K562 (cell line): ENCODE measurements around the gene SLC23A2. TPM values are rescaled to one million over a fixed set of nuclear protein-coding genes. Genes with fewer than 3 reads are reported as not detected.

Experiments used
- ATAC-seq: fragments of 200-7000 bp; cut with Tn5 transposase; 3 replicates; pipeline ENCODE4 v1.9.1; 2020; ENCODE audit warnings: moderate library complexity
- BruUV-seq: library from RNA; stranded (reverse); fragments of 400-500 nt; replicated peaks from 2 replicates; lab custom pipeline; 2021; lab: Mats Ljungman, UMichigan
- CTCF ChIA-PET: fragments of 300-600 bp; formaldehyde crosslinking; extraction: SDS; loops from one replicate; lab custom pipeline; 2021; ENCODE audit warnings: low intra/inter-chr PET ratio; lab: Yijun Ruan, JAX
- POLR2A ChIA-PET: fragments of 300-600, 350-650 bp; sonication (Branson Sonifier 250); formaldehyde crosslinking; extraction: SDS; loops from one replicate; lab custom pipeline; 2021; ENCODE audit warnings: antibody characterized with exemption, inconsistent platforms; lab: Yijun Ruan, JAX
- DNase-seq, 4 experiments: peaks; one replicate each; pipeline versions ENCODE4 v3.0.0 to v3.0.0-alpha.2; 2011 to 2018; ENCODE audit warnings: low spot score in 3 of 4, mixed read lengths in 3 of 4; ENCODE audit errors: extremely low read depth in 1 of 4
- FAIRE-seq: peaks from 2 replicates; lab custom pipeline; 2011; peaks lifted over from hg19 to GRCh38; lab: Jason Lieb, UNC
- H2AFZ ChIP-seq: 2 replicates; pipeline ENCODE4 v1.6.0; 2011; ENCODE audit warnings: low read depth, low read length, control low read depth, inconsistent platforms
- H3K27ac ChIP-seq: fragments of 200-600 bp; 3 replicates; pipeline ENCODE4 v1.8.0; 2011; ENCODE audit warnings: low read depth, mild to moderate bottlenecking, control low read depth, inconsistent platforms, low read length, moderate library complexity, mixed read lengths; ENCODE audit errors: extremely low read depth
- H3K27me3 ChIP-seq, 2 experiments: fragments of 300-600 bp in 1 of 2; 2 replicates in 1 of 2; 3 replicates in 1 of 2; pipeline versions ENCODE4 v1.6.0 to v1.8.0; 2011; ENCODE audit warnings: inconsistent platforms in 2 of 2, low read length in 2 of 2, mild to moderate bottlenecking in 1 of 2, mixed read lengths in 1 of 2, moderate library complexity in 1 of 2; ENCODE audit not compliant: control insufficient read depth in 2 of 2, insufficient read depth in 2 of 2
- H3K36me3 ChIP-seq: fragments of 300-600 bp; 3 replicates; pipeline ENCODE4 v1.8.0; 2011; ENCODE audit warnings: mild to moderate bottlenecking, low read length, inconsistent platforms; ENCODE audit not compliant: control insufficient read depth, insufficient read depth
- H3K4me1 ChIP-seq, 2 experiments: fragments of 200-600 bp in 1 of 2; replicated peaks in 1 of 2; 2 replicates in 1 of 2; 3 replicates in 1 of 2; pipeline versions ENCODE4 v1.5.1 to v1.8.0; 2011; ENCODE audit warnings: inconsistent platforms in 2 of 2, low read length in 2 of 2, mild to moderate bottlenecking in 1 of 2, mixed read lengths in 1 of 2, moderate library complexity in 1 of 2; ENCODE audit not compliant: control insufficient read depth in 2 of 2, insufficient read depth in 2 of 2
- H3K4me2 ChIP-seq: 2 replicates; pipeline ENCODE4 v1.6.1; 2011; ENCODE audit warnings: low read length, control low read depth, inconsistent platforms, mixed read lengths; ENCODE audit not compliant: insufficient read depth
- H3K4me3 ChIP-seq: fragments of 200-600 bp; sonication (generic), shearing (Covaris generic); 2 replicates; pipeline ENCODE4 v1.5.1; 2016; ENCODE audit warnings: control low read depth, inconsistent platforms
- H3K79me2 ChIP-seq: fragments of 200-600 bp; 3 replicates; pipeline ENCODE4 v1.8.0; 2011; ENCODE audit warnings: low read length, inconsistent platforms; ENCODE audit not compliant: control insufficient read depth, insufficient read depth
- H3K9ac ChIP-seq, 2 experiments: 2 replicates each; pipeline versions ENCODE4 v1.6.0 to v1.6.1; 2011; ENCODE audit warnings: low read depth in 2 of 2, low read length in 2 of 2, control low read depth in 1 of 2, inconsistent platforms in 1 of 2, mild to moderate bottlenecking in 1 of 2, mixed read lengths in 1 of 2; ENCODE audit not compliant: insufficient read depth in 1 of 2
- H3K9me1 ChIP-seq: one replicate; pipeline ENCODE4 v1.6.0; 2011; ENCODE audit warnings: inconsistent platforms, mild to moderate bottlenecking, low read length, moderate library complexity; ENCODE audit not compliant: control insufficient read depth, insufficient read depth
- H3K9me3 ChIP-seq: replicated peaks from 2 replicates; pipeline ENCODE4 v1.5.1; 2011; ENCODE audit warnings: low read depth, low read length, inconsistent platforms; ENCODE audit not compliant: control insufficient read depth, insufficient read depth
- H4K20me1 ChIP-seq: replicated peaks from 2 replicates; pipeline ENCODE4 v1.6.1; 2011; ENCODE audit warnings: low read length, inconsistent platforms, mixed read lengths; ENCODE audit not compliant: control insufficient read depth, insufficient read depth
- BCOR ChIP-seq: fragments of 450-650 bp; IDR thresholded peaks from 2 replicates; pipeline ENCODE4 v1.6.1; 2016
- FOXM1 ChIP-seq, 2 experiments: fragments of 450-650 bp in 1 of 2; sonication (generic) in 1 of 2; formaldehyde crosslinking in 1 of 2; IDR thresholded peaks; 2 replicates each; pipeline versions ENCODE4 v1.6.1 to v1.9.0; 2017 to 2022; ENCODE audit warnings: low read depth in 2 of 2, mild to moderate bottlenecking in 2 of 2, missing genetic modification reagents in 1 of 2, moderate library complexity in 1 of 2
- HLTF ChIP-seq: fragments of 450-650 bp; IDR thresholded peaks from 2 replicates; pipeline ENCODE4 v1.6.1; 2016
- JUN ChIP-seq, 2 experiments: sonication (generic) in 1 of 2; formaldehyde crosslinking in 1 of 2; IDR thresholded peaks; 2 replicates each; pipeline versions ENCODE4 v1.6.1 to v1.8.0; 2012 to 2022; ENCODE audit warnings: borderline replicate concordance in 2 of 2, mild to moderate bottlenecking in 2 of 2, improper control_type of control experiment in 1 of 2, low read depth in 1 of 2, low read length in 1 of 2, missing genetic modification reagents in 1 of 2
- MTA2 ChIP-seq: fragments of 450-650 bp; IDR thresholded peaks from 2 replicates; pipeline ENCODE4 v1.6.1; 2016; ENCODE audit warnings: low read depth
- NR2F6 ChIP-seq: fragments of 450-650 bp; formaldehyde crosslinking; IDR thresholded peaks from 2 replicates; pipeline ENCODE4 v1.4.0; 2020; ENCODE audit warnings: mild to moderate bottlenecking
- POLR2B ChIP-seq: fragments of 450-650 bp; IDR thresholded peaks from 2 replicates; pipeline ENCODE4 v1.6.1; 2018; ENCODE audit warnings: low read depth; ENCODE audit not compliant: partially characterized antibody
- PTTG1 ChIP-seq: fragments of 450-650 bp; IDR thresholded peaks from 2 replicates; pipeline ENCODE4 v1.6.1; 2016; ENCODE audit warnings: low read depth, mild to moderate bottlenecking, missing genetic modification characterization, missing compliant biosample characterization
- RBFOX2 ChIP-seq: fragments of 200-400 bp; formaldehyde crosslinking; IDR thresholded peaks from 2 replicates; pipeline ENCODE4 v1.6.1; 2017; ENCODE audit warnings: low read depth, mild to moderate bottlenecking, low read length, moderate library complexity
- RBM39 ChIP-seq: fragments of 200-400 bp; formaldehyde crosslinking; optimal IDR thresholded peaks from 2 replicates; pipeline ENCODE3; 2018; ENCODE audit warnings: low read depth, low read length
- ZFX ChIP-seq: sonication (generic); formaldehyde crosslinking; IDR thresholded peaks from 2 replicates; pipeline ENCODE4 v1.8.0; 2022; ENCODE audit warnings: mild to moderate bottlenecking, missing genetic modification reagents, moderate library complexity
- ZKSCAN8 ChIP-seq: fragments of 200-800 bp; sonication (Bioruptor generic); IDR thresholded peaks from 2 replicates; pipeline ENCODE4 v1.6.1; 2016; ENCODE audit warnings: missing genetic modification characterization, missing compliant biosample characterization
- WGBS: fragments of 100-300 bp; shearing (Covaris generic); methylation state at CpG from one replicate; pipeline ENCODE4 v1.1.6; 2016; ENCODE audit warnings: low coverage, mixed read lengths; ENCODE audit not compliant: insufficient coverage; ENCODE audit errors: missing lambda C conversion rate; 5-methylcytosine and 5-hydroxymethylcytosine counted together
- in situ Hi-C: fragments of 300-500 bp; cut with MboI; formaldehyde crosslinking; loops from 4 replicates; pipeline ENCODE4 v1.15.0; 2018; ENCODE audit warnings: inconsistent platforms, mixed read lengths
- intact Hi-C: fragments of 100-400 bp; cut with micrococcal nuclease; formaldehyde crosslinking; loops from 2 replicates; pipeline ENCODE4 v1.14.2; 2022
- polyA plus RNA-seq, 8 experiments: library from polyadenylated mRNA; depleted of rRNA in 4 of 8; stranded (reverse) in 5 of 8; unstranded in 3 of 8; fragments of >200 nt; fragmentation: Nextera tagmentation in 2 of 8; fragmentation: Illumina TruSeq in 1 of 8; extraction: Ambion mirVana in 2 of 8; extraction: Trizol in 1 of 8; gene quantifications; 2 replicates each; pipeline versions ENCODE4 v1.2.1 to v1.2.3, GENCODE V29; 2011 to 2014; ENCODE audit warnings: inconsistent platforms in 1 of 8, missing spikeins in 1 of 8
- total RNA-seq, 7 experiments: library from RNA; depleted of rRNA in 6 of 7; stranded (reverse); fragments of >200 nt in 6 of 7; fragmentation: Illumina TruSeq in 2 of 7; extraction: Trizol in 2 of 7; gene quantifications; 2 replicates each; pipeline versions ENCODE4 v1.2.1 to v1.2.3, GENCODE V29; 2011 to 2021; ENCODE audit warnings: low replicate concordance in 1 of 7
- TF ChIP-seq, protein P1 (sequence below), 2 experiments: IDR thresholded peaks in 1 of 2; conservative IDR thresholded peaks in 1 of 2; 2 replicates each; pipeline ENCODE4 v1.6.1; 2016; ENCODE audit warnings: low read depth in 2 of 2, mild to moderate bottlenecking in 1 of 2, missing compliant biosample characterization in 1 of 2, missing genetic modification characterization in 1 of 2, moderate library complexity in 1 of 2
- TF ChIP-seq, protein P2 (sequence below): fragments of 200-400 bp; formaldehyde crosslinking; IDR thresholded peaks from 2 replicates; pipeline ENCODE4 v1.6.1; 2017; ENCODE audit warnings: mild to moderate bottlenecking, low read depth, low read length, moderate library complexity
- TF ChIP-seq, protein P3 (sequence below): fragments of 250-450 bp; sonication (Bioruptor Pico); IDR thresholded peaks from 2 replicates; pipeline ENCODE4 v1.4.0; 2020; ENCODE audit warnings: borderline replicate concordance

Gene SLC23A2
- total and polyA plus RNA-seq, 9 of the 15 experiments (the other 6 are each of a cell fraction or from before 2014, with no cell fraction given) = 0.39 to 6.7 (median 3.2) TPM

DNA sequence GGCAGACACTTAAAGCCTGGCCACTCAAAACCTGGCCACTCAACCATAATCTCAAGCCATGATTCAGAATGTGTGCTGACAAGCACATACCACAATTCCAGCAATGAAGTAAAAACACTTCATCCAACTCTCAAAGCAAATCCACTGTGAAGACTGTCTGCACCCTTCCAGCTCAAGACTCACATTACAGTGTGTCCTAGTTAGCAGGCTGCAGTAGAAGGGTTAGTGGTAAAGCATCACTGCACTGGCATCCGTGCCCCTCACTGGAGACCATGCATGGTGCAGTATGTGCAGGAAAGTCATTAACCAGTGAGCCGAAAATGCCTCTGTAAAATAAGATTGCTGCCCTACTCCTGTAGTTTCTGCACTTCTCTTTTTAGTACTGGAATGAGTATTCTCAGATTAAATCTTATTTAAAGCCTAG lies 43.4 kb downstream of the SLC23A2 start:
- Histone ChIP-seq H3K9me3 (no peaks in the 10 kb centered on the region), H3K79me2 (no peaks in the 10 kb centered on the region), H4K20me1 (no peaks in the 10 kb centered on the region), H3K4me2 (no peak overlapping the region), H3K9me1 (no peaks in the 10 kb centered on the region), H3K36me3 (no peaks in the 10 kb centered on the region; the same call in 2 of the 3 replicates), H3K9ac (no peak overlapping the region), H3K4me3 (no peak overlapping the region), H2AFZ (no peak overlapping the region), H3K27ac (no peak overlapping the region), H3K27me3 (no peaks in the 10 kb centered on the region), H3K4me1 (peaks cover 0 to 10% of the 10 kb centered on the region in 2 experiments; a peak in 3 of 5 replicates)
- no peak for ATAC-seq
- FAIRE-seq = no peak
- no TSS peak for BruUV-seq
- in situ Hi-C loops (no loop called here), intact Hi-C loops (loop anchor here (10.0 kb wide), 1 partner anchor 353 kb away; no protein-coding TSS in a partner anchor)
- TF ChIP-seq, protein P1, sequence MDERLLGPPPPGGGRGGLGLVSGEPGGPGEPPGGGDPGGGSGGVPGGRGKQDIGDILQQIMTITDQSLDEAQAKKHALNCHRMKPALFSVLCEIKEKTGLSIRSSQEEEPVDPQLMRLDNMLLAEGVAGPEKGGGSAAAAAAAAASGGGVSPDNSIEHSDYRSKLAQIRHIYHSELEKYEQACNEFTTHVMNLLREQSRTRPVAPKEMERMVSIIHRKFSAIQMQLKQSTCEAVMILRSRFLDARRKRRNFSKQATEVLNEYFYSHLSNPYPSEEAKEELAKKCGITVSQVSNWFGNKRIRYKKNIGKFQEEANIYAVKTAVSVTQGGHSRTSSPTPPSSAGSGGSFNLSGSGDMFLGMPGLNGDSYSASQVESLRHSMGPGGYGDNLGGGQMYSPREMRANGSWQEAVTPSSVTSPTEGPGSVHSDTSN (CRISPR knock-in tag; IDR thresholded peaks at IDR 0.05; ENCODE audit: low read depth) = no peak
- TF ChIP-seq, protein P1 (tag; conservative IDR thresholded peaks at IDR 0.05; ENCODE audit: low read depth) = no peak
- TF ChIP-seq RBFOX2 (no peak), ZFX (CRISPR knock-in tag) (no peak), ZKSCAN8 (CRISPR knock-in tag) (no peak), HLTF (no peak), POLR2B (no peak), FOXM1 (IDR thresholded peaks at IDR 0.05; ENCODE audit: low read depth) (no peak), FOXM1 (CRISPR knock-in tag; IDR thresholded peaks at IDR 0.05; ENCODE audit: low read depth) (no peak), JUN (IDR thresholded peaks at IDR 0.05; ENCODE audit: borderline replicate concordance, low read depth, low read length) (no peak), JUN (CRISPR knock-in tag; IDR thresholded peaks at IDR 0.05; ENCODE audit: borderline replicate concordance) (no peak), MTA2 (no peak), PTTG1 (no peak), NR2F6 (CRISPR knock-in tag) (no peak), BCOR (no peak), RBM39 (no peak)
- TF ChIP-seq, protein P2, sequence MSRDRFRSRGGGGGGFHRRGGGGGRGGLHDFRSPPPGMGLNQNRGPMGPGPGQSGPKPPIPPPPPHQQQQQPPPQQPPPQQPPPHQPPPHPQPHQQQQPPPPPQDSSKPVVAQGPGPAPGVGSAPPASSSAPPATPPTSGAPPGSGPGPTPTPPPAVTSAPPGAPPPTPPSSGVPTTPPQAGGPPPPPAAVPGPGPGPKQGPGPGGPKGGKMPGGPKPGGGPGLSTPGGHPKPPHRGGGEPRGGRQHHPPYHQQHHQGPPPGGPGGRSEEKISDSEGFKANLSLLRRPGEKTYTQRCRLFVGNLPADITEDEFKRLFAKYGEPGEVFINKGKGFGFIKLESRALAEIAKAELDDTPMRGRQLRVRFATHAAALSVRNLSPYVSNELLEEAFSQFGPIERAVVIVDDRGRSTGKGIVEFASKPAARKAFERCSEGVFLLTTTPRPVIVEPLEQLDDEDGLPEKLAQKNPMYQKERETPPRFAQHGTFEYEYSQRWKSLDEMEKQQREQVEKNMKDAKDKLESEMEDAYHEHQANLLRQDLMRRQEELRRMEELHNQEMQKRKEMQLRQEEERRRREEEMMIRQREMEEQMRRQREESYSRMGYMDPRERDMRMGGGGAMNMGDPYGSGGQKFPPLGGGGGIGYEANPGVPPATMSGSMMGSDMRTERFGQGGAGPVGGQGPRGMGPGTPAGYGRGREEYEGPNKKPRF = no peak
- TF ChIP-seq, protein P3, sequence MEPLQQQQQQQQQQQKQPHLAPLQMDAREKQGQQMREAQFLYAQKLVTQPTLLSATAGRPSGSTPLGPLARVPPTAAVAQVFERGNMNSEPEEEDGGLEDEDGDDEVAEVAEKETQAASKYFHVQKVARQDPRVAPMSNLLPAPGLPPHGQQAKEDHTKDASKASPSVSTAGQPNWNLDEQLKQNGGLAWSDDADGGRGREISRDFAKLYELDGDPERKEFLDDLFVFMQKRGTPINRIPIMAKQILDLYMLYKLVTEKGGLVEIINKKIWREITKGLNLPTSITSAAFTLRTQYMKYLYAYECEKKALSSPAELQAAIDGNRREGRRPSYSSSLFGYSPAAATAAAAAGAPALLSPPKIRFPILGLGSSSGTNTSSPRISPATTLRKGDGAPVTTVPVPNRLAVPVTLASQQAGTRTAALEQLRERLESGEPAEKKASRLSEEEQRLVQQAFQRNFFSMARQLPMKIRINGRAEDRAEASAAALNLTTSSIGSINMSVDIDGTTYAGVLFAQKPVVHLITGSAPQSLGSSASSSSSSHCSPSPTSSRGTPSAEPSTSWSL = no peak
- no peak for DNase-seq
- WGBS = 42% methylated on average over 2 of the region's 2 CpGs
- ChIA-PET CTCF (no interaction called here), POLR2A (no interaction called here)
